Umbilical cord (tissue), 1 donor: ENCODE data around the gene DNAJC13. TPM values are rescaled to one million over a fixed set of nuclear protein-coding genes. Genes with fewer than 3 reads are reported as not detected.

Experiments
- total RNA-seq: library from RNA; depleted of rRNA; stranded (reverse); fragments of >200 nt; gene quantifications from one replicate; pipeline ENCODE4 v1.2.3, GENCODE V29; 2014; ENCODE audit warnings: low replicate concordance; ENCODE audit not compliant: insufficient read depth

Gene DNAJC13
- total RNA-seq, 1 donor from 2014 or later: 73.7 TPM

Other genes starting within 250 kb of the DNAJC13 start
- 8.4 TPM for gene ACP3, start 100.1 kb upstream of the DNAJC13 start, total RNA-seq
- 2.6 TPM for gene ACKR4, start 179.8 kb downstream of the DNAJC13 start, total RNA-seq
- 29.4 TPM for gene ACAD11, start 242.3 kb downstream of the DNAJC13 start, total RNA-seq
- gene UBA5, start 242.8 kb downstream of the DNAJC13 start, total RNA-seq: 42.1 TPM